A549 (cell line): Measurements from ENCODE around the gene MEGF6. TPM values are rescaled to one million over a fixed set of nuclear protein-coding genes. Genes with fewer than 3 reads are reported as not detected.

Experiments
- ATAC-seq, 2 experiments: fragments of 200-7000 bp in 1 of 2; fragments of >200 bp in 1 of 2; cut with Nextera tagmentation in 1 of 2; cut with Tn5 transposase in 1 of 2; 3 replicates each; pipeline versions ENCODE4 v1.8.0 to v1.9.1; 2018 to 2020; ENCODE audit warnings: mild to moderate bottlenecking in 1 of 2, moderate library complexity in 1 of 2
- CTCF ChIA-PET: fragments of 300-600 bp; sonication (Branson Sonifier 250); formaldehyde crosslinking; extraction: SDS; loops from one replicate; lab custom pipeline; 2021; ENCODE audit warnings: antibody characterized with exemption, inconsistent platforms; lab: Yijun Ruan, JAX
- POLR2A ChIA-PET: fragments of 350-600 bp; formaldehyde crosslinking; extraction: SDS; loops from one replicate; lab custom pipeline; 2021; ENCODE audit warnings: antibody characterized with exemption, inconsistent platforms; lab: Yijun Ruan, JAX
- DNase-seq, 2 experiments: peaks; one replicate each; pipeline versions ENCODE4 v3.0.0 to v3.0.0-alpha.2; 2011 to 2016; ENCODE audit warnings: low read depth in 1 of 2, low spot score in 1 of 2
- FAIRE-seq: peaks from 2 replicates; lab custom pipeline; 2011; peaks lifted over from hg19 to GRCh38; lab: Jason Lieb, UNC
- H3K27ac ChIP-seq, 2 experiments: fragments of >200 bp; sonication (Bioruptor Twin); formaldehyde crosslinking; 3 replicates each; pipeline ENCODE4 v1.5.1; 2016 to 2017
- H3K4me1 ChIP-seq: fragments of >200 bp; sonication (Bioruptor Twin); formaldehyde crosslinking; 3 replicates; pipeline ENCODE4 v1.6.1; 2016
- H3K4me2 ChIP-seq: fragments of >200 bp; sonication (Bioruptor Twin); formaldehyde crosslinking; 3 replicates; pipeline ENCODE4 v1.6.1; 2016
- H3K4me3 ChIP-seq: fragments of >200 bp; sonication (Bioruptor Twin); formaldehyde crosslinking; 3 replicates; pipeline ENCODE4 v1.5.1; 2016
- H3K9me3 ChIP-seq: fragments of >200 bp; sonication (Bioruptor Twin); formaldehyde crosslinking; 3 replicates; pipeline ENCODE4 v1.6.1; 2016
- BHLHE40 ChIP-seq: IDR thresholded peaks from 2 replicates; pipeline ENCODE4 v1.6.1; 2012; ENCODE audit warnings: low read depth, low read length, inconsistent platforms
- CHD4 ChIP-seq: fragments of 200-600 bp; sonication (generic); IDR thresholded peaks from 2 replicates; pipeline ENCODE4 v1.6.1; 2016; ENCODE audit warnings: antibody characterized with exemption, mild to moderate bottlenecking, borderline replicate concordance
- EHF ChIP-seq: fragments of 250-450 bp; sonication (Bioruptor Pico); IDR thresholded peaks from 2 replicates; pipeline ENCODE4 v1.5.0; 2020; ENCODE audit warnings: mild to moderate bottlenecking
- EHMT2 ChIP-seq: fragments of 200-600 bp; sonication (generic); IDR thresholded peaks from 2 replicates; pipeline ENCODE4 v1.6.1; 2016; ENCODE audit warnings: antibody characterized with exemption, low read depth, mild to moderate bottlenecking, moderate library complexity
- EP300 ChIP-seq, 2 experiments: fragments of >200 bp; sonication (Bioruptor Twin); formaldehyde crosslinking; IDR thresholded peaks; 2 replicates in 1 of 2; 3 replicates in 1 of 2; pipeline ENCODE4 v1.6.1; 2016 to 2017
- FOSB ChIP-seq: fragments of 250-450 bp; sonication (Bioruptor Pico); IDR thresholded peaks from 2 replicates; pipeline ENCODE4 v1.5.0; 2020; ENCODE audit warnings: mild to moderate bottlenecking, moderate library complexity
- FOSL2 ChIP-seq, 2 experiments: fragments of 450-650 bp in 1 of 2; fragments of >200 bp in 1 of 2; sonication (Bioruptor Twin) in 1 of 2; formaldehyde crosslinking; IDR thresholded peaks; 2 replicates each; pipeline versions ENCODE4 v1.5.0 to v1.6.1; 2016 to 2020; ENCODE audit warnings: mild to moderate bottlenecking in 1 of 2, moderate library complexity in 1 of 2
- GATA3 ChIP-seq: IDR thresholded peaks from 2 replicates; pipeline ENCODE4 v1.6.1; 2012; ENCODE audit warnings: borderline replicate concordance
- HEYL ChIP-seq: fragments of 250-450 bp; sonication (Bioruptor Pico); IDR thresholded peaks from 2 replicates; pipeline ENCODE4 v1.8.0; 2021; ENCODE audit warnings: mild to moderate bottlenecking, moderate library complexity
- HOXA7 ChIP-seq: fragments of 250-450 bp; sonication (Bioruptor Pico); IDR thresholded peaks from 2 replicates; pipeline ENCODE4 v1.5.0; 2020; ENCODE audit warnings: mild to moderate bottlenecking, moderate library complexity
- MAFK ChIP-seq: fragments of 450-650 bp; IDR thresholded peaks from 2 replicates; pipeline ENCODE4 v1.6.1; 2014; ENCODE audit not compliant: partially characterized antibody
- MYC ChIP-seq: IDR thresholded peaks from 2 replicates; pipeline ENCODE4 v1.6.1; 2012; ENCODE audit warnings: mild to moderate bottlenecking, inconsistent platforms, low read length, improper control_type of control experiment, borderline replicate concordance
- NFE2L2 ChIP-seq: fragments of 150-350 bp; conservative IDR thresholded peaks from 2 replicates; pipeline ENCODE4 v1.6.1; 2014; ENCODE audit warnings: low read length
- NR3C1 ChIP-seq: fragments of >200 bp; sonication (Bioruptor Twin); formaldehyde crosslinking; IDR thresholded peaks from 3 replicates; pipeline ENCODE4 v1.6.1; 2017
- POLR2A ChIP-seq: IDR thresholded peaks from 2 replicates; pipeline ENCODE4 v1.6.1; 2012; ENCODE audit warnings: mild to moderate bottlenecking, low read length
- POLR2AphosphoS2 ChIP-seq: conservative IDR thresholded peaks from 2 replicates; pipeline ENCODE4 v1.6.1; 2012; ENCODE audit warnings: low read length, improper control_type of control experiment, inconsistent platforms
- RCOR1 ChIP-seq: fragments of 150-350 bp; IDR thresholded peaks from 2 replicates; pipeline ENCODE4 v1.6.1; 2014; ENCODE audit warnings: antibody characterized with exemption, low read length, low read depth
- SREBF2 ChIP-seq: fragments of 450-650 bp; IDR thresholded peaks from 2 replicates; pipeline ENCODE4 v1.6.1; 2014; ENCODE audit warnings: mild to moderate bottlenecking, moderate library complexity
- ZC3H11A ChIP-seq: fragments of 450-650 bp; IDR thresholded peaks from 2 replicates; pipeline ENCODE4 v1.6.1; 2014; ENCODE audit warnings: antibody characterized with exemption, mild to moderate bottlenecking
- ZFP36 ChIP-seq: fragments of 450-650 bp; IDR thresholded peaks from 2 replicates; pipeline ENCODE4 v1.6.1; 2014; ENCODE audit warnings: borderline replicate concordance; ENCODE audit not compliant: partially characterized antibody
- ZNF302 ChIP-seq: fragments of 250-450 bp; sonication (Bioruptor Pico); IDR thresholded peaks from 2 replicates; pipeline ENCODE4 v1.9.0; 2021; ENCODE audit warnings: inconsistent platforms, mild to moderate bottlenecking, moderate library complexity
- ZSCAN20 ChIP-seq: fragments of 250-450 bp; sonication (Bioruptor Pico); IDR thresholded peaks from 2 replicates; pipeline ENCODE4 v1.8.0; 2022; ENCODE audit warnings: mild to moderate bottlenecking, moderate library complexity
- WGBS: methylation state at CpG from one replicate; pipeline ENCODE4 v1.1.6; 2017; ENCODE audit errors: missing lambda C conversion rate; 5-methylcytosine and 5-hydroxymethylcytosine counted together
- polyA plus RNA-seq, 4 experiments: library from polyadenylated mRNA; depleted of rRNA in 3 of 4; stranded (reverse); fragments of >200 nt; fragmentation: RNase III in 1 of 4; extraction: RNeasy Plus Mini Kit Qiagen cat#74134 plus additional on column Dnase treatment in 1 of 4; gene quantifications; 2 replicates in 3 of 4; 3 replicates in 1 of 4; pipeline ENCODE4 v1.2.3, GENCODE V29; 2011 to 2017
- TF ChIP-seq, protein P1 (sequence below): fragments of 250-450 bp; sonication (Bioruptor Pico); IDR thresholded peaks from 2 replicates; pipeline ENCODE4 v1.5.0; 2021; ENCODE audit warnings: mild to moderate bottlenecking, moderate library complexity, borderline replicate concordance
- TF ChIP-seq, protein P2 (sequence below): fragments of 200-600 bp; sonication (generic); IDR thresholded peaks from 2 replicates; pipeline ENCODE4 v1.6.1; 2016; ENCODE audit warnings: antibody characterized with exemption, mild to moderate bottlenecking, moderate library complexity
- TF ChIP-seq, protein P3 (sequence below): fragments of 150-350 bp; IDR thresholded peaks from 2 replicates; pipeline ENCODE4 v1.6.1; 2014; ENCODE audit warnings: low read depth, mild to moderate bottlenecking, low read length

The MEGF6 gene
- polyA plus RNA-seq, 2 of the 4 experiments (the other 2 are of a cell fraction) = 0.66 to 13.7 TPM

DNA sequence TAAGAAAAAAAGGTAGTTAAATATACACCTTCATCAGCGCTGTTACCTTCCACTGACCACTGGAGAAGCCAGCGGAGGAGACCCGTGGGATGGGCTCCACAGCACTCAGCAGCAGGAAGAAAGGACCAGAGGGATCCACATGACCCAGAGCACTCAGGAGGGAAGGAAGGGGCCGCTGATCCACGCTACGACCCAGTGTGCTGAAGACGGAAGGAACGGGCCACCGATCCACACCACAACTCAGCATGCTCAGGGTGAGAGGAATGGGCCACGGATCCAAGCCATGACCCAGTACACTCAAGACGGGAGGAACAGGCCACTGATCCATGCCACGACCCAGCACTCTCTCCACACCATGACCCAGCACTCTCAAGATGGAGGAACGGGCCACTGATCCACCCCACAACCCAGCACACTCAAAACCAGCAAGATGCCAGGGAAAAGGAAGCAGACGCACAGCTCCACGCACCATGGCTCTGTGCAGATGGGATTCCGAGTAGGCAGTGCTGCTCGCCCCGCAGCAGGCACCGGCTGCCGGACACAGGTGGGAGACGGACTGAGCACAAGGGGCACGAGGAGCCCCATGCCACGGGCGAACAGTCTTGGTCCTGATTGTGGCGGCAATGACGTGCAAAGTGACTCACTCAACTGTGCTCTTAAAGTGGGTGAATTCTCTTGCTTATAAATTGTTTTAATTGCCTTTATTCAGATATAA, 29.9 kb upstream of the MEGF6 start:
- TF ChIP-seq MAFK (no peak), NFE2L2 (no peak), FOSL2 (IDR thresholded peaks at IDR 0.05) (no peak), FOSL2 (CRISPR knock-in tag; IDR thresholded peaks at IDR 0.05) (no peak), ZNF302 (CRISPR knock-in tag) (no peak), MYC (no peak), HOXA7 (no peak), HEYL (CRISPR knock-in tag) (no peak)
- Histone ChIP-seq H3K27ac (no peak overlapping the region), H3K9me3 (no peaks in the 10 kb centered on the region), H3K4me1 (no peaks in the 10 kb centered on the region), H3K4me3 (no peak overlapping the region), H3K4me2 (no peak overlapping the region)
- no peak for DNase-seq
- ChIA-PET POLR2A (no interaction called here), CTCF (interaction anchor here (1.0 to 1.2 kb wide), 2 partner anchors 150 to 188 kb away, joined by 3 read pairs; no protein-coding TSS in a partner anchor)
- no peak for ATAC-seq
- 89% methylated on average over 21 of the region's 26 CpGs for WGBS
- FAIRE-seq = no peak

DNA sequence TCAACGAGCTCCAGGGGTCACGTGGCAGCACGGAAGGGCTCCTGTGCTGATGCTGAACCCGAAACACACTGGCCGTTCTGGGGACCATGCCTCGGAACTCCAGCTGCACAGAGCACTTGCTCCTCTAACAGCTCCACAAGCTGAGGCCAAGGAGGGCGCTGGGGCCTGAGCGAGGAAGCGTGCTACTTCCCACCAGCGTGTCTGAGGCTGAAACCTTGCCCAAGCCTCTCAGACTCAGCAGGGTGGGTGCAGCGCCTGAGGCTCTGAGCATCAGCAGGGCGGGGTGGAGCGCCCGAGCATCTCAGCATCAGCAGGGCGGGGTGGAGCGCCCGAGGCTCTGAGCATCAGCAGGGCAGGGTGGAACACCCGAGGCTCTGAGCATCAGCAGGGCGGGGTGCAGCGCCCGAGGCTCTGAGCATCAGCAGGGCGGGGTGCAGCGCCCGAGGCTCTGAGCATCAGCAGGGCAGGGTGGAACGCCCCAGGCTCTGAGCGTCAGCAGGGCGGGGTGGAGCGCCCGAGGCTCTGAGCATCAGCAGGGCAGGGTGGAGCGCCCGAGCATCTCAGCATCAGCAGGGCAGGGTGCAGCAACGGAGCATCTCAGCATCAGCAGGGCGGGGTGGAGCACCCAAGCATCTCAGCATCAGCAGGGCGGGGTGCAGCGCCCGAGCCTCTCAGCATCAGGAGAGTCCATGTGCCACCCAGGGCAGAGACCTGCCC, 29.0 kb upstream of the MEGF6 start:
- H3K9me3 ChIP-seq = no peaks in the 10 kb centered on the region
- TF ChIP-seq ZFP36 (no peak), EHMT2 (no peak), EP300 (IDR thresholded peaks at IDR 0.05) (no peak), RCOR1 (no peak), FOSL2 (IDR thresholded peaks at IDR 0.05) (no peak), FOSL2 (CRISPR knock-in tag; IDR thresholded peaks at IDR 0.05) (no peak), SREBF2 (no peak)
- TF ChIP-seq, protein P1, sequence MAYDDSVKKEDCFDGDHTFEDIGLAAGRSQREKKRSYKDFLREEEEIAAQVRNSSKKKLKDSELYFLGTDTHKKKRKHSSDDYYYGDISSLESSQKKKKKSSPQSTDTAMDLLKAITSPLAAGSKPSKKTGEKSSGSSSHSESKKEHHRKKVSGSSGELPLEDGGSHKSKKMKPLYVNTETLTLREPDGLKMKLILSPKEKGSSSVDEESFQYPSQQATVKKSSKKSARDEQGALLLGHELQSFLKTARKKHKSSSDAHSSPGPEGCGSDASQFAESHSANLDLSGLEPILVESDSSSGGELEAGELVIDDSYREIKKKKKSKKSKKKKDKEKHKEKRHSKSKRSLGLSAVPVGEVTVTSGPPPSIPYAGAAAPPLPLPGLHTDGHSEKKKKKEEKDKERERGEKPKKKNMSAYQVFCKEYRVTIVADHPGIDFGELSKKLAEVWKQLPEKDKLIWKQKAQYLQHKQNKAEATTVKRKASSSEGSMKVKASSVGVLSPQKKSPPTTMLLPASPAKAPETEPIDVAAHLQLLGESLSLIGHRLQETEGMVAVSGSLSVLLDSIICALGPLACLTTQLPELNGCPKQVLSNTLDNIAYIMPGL = no peak
- FAIRE-seq = no peak
- WGBS = 85% methylated on average over 8 of the region's 36 CpGs
- H3K4me3 ChIP-seq = no peak overlapping the region
- ChIA-PET CTCF (no interaction called here), POLR2A (no interaction called here)
- ATAC-seq = no peak
- H3K4me2 ChIP-seq = no peak overlapping the region
- no peaks in the 10 kb centered on the region for H3K4me1 ChIP-seq
- no peak for DNase-seq
- H3K27ac ChIP-seq = no peak overlapping the region

DNA sequence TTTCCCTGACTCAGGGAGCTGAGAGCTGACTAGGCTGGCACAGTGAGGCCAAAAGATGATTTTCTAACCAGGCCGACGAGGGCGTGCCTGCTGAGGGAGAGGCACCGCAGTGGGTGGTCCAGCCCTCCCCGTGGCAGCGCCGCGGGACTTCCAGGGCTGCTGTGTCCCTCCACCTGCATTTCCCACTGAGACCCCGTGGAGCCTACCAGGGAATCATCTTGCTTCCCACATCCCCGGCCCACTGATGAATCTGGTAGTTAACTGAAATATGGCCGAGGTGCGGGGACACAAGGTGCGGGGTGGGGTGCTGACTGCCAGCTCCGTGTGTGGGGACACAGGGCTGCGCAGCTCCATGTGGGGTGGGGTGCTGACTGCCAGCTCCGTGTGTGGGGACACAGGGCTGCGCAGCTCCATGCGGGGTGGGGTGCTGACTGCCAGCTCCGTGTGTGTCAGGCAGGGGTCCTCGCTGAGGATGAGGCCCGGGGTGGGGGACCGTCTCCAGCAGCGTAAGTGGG, 28.1 kb upstream of the MEGF6 start:
- Histone ChIP-seq H3K4me2 (no peak overlapping the region), H3K4me1 (no peaks in the 10 kb centered on the region), H3K27ac (no peak overlapping the region), H3K9me3 (no peaks in the 10 kb centered on the region), H3K4me3 (no peak overlapping the region)
- ATAC-seq = no peak
- no peak for TF ChIP-seq GATA3
- TF ChIP-seq, protein P2, sequence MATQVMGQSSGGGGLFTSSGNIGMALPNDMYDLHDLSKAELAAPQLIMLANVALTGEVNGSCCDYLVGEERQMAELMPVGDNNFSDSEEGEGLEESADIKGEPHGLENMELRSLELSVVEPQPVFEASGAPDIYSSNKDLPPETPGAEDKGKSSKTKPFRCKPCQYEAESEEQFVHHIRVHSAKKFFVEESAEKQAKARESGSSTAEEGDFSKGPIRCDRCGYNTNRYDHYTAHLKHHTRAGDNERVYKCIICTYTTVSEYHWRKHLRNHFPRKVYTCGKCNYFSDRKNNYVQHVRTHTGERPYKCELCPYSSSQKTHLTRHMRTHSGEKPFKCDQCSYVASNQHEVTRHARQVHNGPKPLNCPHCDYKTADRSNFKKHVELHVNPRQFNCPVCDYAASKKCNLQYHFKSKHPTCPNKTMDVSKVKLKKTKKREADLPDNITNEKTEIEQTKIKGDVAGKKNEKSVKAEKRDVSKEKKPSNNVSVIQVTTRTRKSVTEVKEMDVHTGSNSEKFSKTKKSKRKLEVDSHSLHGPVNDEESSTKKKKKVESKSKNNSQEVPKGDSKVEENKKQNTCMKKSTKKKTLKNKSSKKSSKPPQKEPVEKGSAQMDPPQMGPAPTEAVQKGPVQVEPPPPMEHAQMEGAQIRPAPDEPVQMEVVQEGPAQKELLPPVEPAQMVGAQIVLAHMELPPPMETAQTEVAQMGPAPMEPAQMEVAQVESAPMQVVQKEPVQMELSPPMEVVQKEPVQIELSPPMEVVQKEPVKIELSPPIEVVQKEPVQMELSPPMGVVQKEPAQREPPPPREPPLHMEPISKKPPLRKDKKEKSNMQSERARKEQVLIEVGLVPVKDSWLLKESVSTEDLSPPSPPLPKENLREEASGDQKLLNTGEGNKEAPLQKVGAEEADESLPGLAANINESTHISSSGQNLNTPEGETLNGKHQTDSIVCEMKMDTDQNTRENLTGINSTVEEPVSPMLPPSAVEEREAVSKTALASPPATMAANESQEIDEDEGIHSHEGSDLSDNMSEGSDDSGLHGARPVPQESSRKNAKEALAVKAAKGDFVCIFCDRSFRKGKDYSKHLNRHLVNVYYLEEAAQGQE = no peak
- TF ChIP-seq CHD4 = no peak
- TF ChIP-seq FOSB = no peak
- no peak for TF ChIP-seq NR3C1
- TF ChIP-seq BHLHE40 = no peak
- TF ChIP-seq ZSCAN20 (CRISPR knock-in tag) = no peak
- TF ChIP-seq EHF (CRISPR knock-in tag) = no peak
- TF ChIP-seq, protein P3, sequence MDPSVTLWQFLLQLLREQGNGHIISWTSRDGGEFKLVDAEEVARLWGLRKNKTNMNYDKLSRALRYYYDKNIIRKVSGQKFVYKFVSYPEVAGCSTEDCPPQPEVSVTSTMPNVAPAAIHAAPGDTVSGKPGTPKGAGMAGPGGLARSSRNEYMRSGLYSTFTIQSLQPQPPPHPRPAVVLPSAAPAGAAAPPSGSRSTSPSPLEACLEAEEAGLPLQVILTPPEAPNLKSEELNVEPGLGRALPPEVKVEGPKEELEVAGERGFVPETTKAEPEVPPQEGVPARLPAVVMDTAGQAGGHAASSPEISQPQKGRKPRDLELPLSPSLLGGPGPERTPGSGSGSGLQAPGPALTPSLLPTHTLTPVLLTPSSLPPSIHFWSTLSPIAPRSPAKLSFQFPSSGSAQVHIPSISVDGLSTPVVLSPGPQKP = no peak
- no peak for TF ChIP-seq POLR2A
- no peak for TF ChIP-seq ZC3H11A
- no peak for TF ChIP-seq POLR2AphosphoS2
- POLR2A ChIA-PET = no interaction called here
- DNase-seq = no peak
- FAIRE-seq = no peak
- WGBS = 91% methylated on average over 19 of the region's 23 CpGs
- CTCF ChIA-PET = interaction anchor here (1.1 kb wide), 1 partner anchor 109 kb away, joined by 3 read pairs; no protein-coding TSS in a partner anchor
